ENCODE measurements around the gene SEMA3E. TPM values are rescaled to one million over a fixed set of nuclear protein-coding genes. Genes with fewer than 3 reads are reported as not detected.

SEMA3E gene
- total RNA-seq, 3 donors from 2014 or later (not counting 1 experiment from before 2014, with no cell fraction given), result not detected

GRCh38 chr7:83658126-83658525 is 9.2 kb upstream of the SEMA3E start:
- Histone ChIP-seq H3K27me3 (ENCODE audit: control insufficient read depth, insufficient read depth, low read length) (no peaks in the 10 kb centered on the region), H3K4me1 (ENCODE audit: control insufficient read depth, insufficient read depth, low read length) (no peaks in the 10 kb centered on the region), H3K9me3 (ENCODE audit: control insufficient read depth, insufficient read depth, low read length) (no peaks in the 10 kb centered on the region), H3K27ac (ENCODE audit: low read length) (no peak overlapping the region), H3K4me3 (ENCODE audit: low read length) (no peak overlapping the region), H3K36me3 (ENCODE audit: control insufficient read depth, insufficient read depth, low read length) (no peaks in the 10 kb centered on the region)
- WGBS (ENCODE audit: insufficient coverage), result 60% methylated on average over 2 of the region's 2 CpGs
- Mint-ChIP-seq H3K4me3 (no peak overlapping the region), H3K27ac (no peak overlapping the region), H3K4me1 (no peaks in the 10 kb centered on the region), H3K9me3 (peaks cover 11 to 13% of the 10 kb centered on the region in 2 donors), H3K27me3 (ENCODE audit: low read depth in 2 of 2) (no peaks in the 10 kb centered on the region), H3K36me3 (peaks cover 5% of the 10 kb centered on the region)
- intact Hi-C loops (cut with micrococcal nuclease), result no loop called here
- DNase-seq (no peak), ATAC-seq (no peak)
- TF ChIP-seq, protein P1, sequence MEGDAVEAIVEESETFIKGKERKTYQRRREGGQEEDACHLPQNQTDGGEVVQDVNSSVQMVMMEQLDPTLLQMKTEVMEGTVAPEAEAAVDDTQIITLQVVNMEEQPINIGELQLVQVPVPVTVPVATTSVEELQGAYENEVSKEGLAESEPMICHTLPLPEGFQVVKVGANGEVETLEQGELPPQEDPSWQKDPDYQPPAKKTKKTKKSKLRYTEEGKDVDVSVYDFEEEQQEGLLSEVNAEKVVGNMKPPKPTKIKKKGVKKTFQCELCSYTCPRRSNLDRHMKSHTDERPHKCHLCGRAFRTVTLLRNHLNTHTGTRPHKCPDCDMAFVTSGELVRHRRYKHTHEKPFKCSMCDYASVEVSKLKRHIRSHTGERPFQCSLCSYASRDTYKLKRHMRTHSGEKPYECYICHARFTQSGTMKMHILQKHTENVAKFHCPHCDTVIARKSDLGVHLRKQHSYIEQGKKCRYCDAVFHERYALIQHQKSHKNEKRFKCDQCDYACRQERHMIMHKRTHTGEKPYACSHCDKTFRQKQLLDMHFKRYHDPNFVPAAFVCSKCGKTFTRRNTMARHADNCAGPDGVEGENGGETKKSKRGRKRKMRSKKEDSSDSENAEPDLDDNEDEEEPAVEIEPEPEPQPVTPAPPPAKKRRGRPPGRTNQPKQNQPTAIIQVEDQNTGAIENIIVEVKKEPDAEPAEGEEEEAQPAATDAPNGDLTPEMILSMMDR (IDR thresholded peaks at IDR 0.05), result no peak

DNA sequence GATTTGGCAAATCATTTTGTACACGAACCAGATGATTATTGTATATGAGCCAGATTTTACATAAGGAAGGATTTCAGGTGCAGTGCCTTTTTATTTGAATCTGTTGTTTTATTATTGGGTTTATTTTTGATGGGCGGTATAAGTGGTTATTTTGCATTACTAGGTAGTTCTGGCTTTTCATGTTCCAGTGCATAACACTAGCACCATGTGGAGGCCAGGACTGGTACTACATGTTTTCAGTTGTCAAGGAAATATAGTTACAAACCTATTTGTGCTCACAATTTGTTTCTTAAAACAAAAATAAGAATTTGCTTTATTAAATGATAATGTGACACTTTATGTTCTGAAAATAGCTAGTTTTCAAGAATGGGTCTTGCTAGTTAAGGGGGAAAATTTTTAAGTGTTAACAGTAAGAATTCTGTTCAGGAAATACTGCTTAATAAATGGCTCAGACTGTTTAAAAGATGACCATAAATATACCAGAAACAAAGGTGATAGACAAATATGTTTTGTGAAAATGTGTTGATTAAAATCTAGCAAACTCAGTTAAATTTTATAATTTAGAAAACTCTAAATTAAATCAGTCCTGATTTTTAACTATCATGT is 7.1 kb upstream of the SEMA3E start:
- no peaks in the 10 kb centered on the region for H3K27me3 ChIP-seq (ENCODE audit: control insufficient read depth, insufficient read depth, low read length)
- ATAC-seq (no peak), DNase-seq (no peak)
- peaks cover 5% of the 10 kb centered on the region for H3K36me3 Mint-ChIP-seq
- 6% methylated on average over 2 of the region's 2 CpGs for WGBS (ENCODE audit: insufficient coverage)
- TF ChIP-seq, protein P1 (IDR thresholded peaks at IDR 0.05), result no peak
- H3K9me3 ChIP-seq (ENCODE audit: control insufficient read depth, insufficient read depth, low read length), result no peaks in the 10 kb centered on the region
- no peak overlapping the region for H3K27ac Mint-ChIP-seq
- H3K4me1 Mint-ChIP-seq, result no peaks in the 10 kb centered on the region
- no peak overlapping the region for H3K27ac ChIP-seq (ENCODE audit: low read length)
- H3K36me3 ChIP-seq (ENCODE audit: control insufficient read depth, insufficient read depth, low read length), result no peaks in the 10 kb centered on the region
- H3K4me3 ChIP-seq (ENCODE audit: low read length), result no peak overlapping the region
- intact Hi-C loops (cut with micrococcal nuclease), result no loop called here
- no peaks in the 10 kb centered on the region for H3K4me1 ChIP-seq (ENCODE audit: control insufficient read depth, insufficient read depth, low read length)
- H3K9me3 Mint-ChIP-seq, result peaks cover 6 to 8% of the 10 kb centered on the region in 2 donors
- no peaks in the 10 kb centered on the region for H3K27me3 Mint-ChIP-seq (ENCODE audit: low read depth in 2 of 2)
- no peak overlapping the region for H3K4me3 Mint-ChIP-seq

DNA sequence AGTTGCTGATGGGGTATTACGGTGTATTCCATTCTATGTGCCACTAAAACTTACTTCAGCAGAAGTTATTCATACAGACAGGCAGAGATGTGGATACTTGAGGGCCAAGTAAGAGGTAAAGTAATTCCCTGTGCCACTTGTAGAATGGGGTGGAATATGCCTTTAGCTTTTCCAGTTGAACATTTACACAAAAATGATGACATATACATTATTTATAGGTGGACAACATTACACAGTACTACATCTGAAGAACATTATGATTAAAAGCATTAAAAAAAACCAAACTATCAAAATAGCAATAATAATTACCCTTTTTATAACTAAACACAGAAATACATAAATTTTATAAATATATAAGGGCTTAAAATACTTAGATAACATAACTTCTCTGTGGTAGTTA is 3.5 kb upstream of the SEMA3E start:
- Histone ChIP-seq H3K36me3 (ENCODE audit: control insufficient read depth, insufficient read depth, low read length) (no peaks in the 10 kb centered on the region), H3K4me1 (ENCODE audit: control insufficient read depth, insufficient read depth, low read length) (no peaks in the 10 kb centered on the region), H3K27me3 (ENCODE audit: control insufficient read depth, insufficient read depth, low read length) (peaks cover 3% of the 10 kb centered on the region), H3K4me3 (ENCODE audit: low read length) (no peak overlapping the region), H3K27ac (ENCODE audit: low read length) (no peak overlapping the region), H3K9me3 (ENCODE audit: control insufficient read depth, insufficient read depth, low read length) (peaks cover 3% of the 10 kb centered on the region)
- Mint-ChIP-seq H3K4me3 (no peak overlapping the region), H3K36me3 (peaks cover 3% of the 10 kb centered on the region), H3K27ac (no peak overlapping the region), H3K9me3 (peaks cover 3 to 7% of the 10 kb centered on the region in 2 donors), H3K27me3 (ENCODE audit: low read depth in 2 of 2) (no peaks in the 10 kb centered on the region), H3K4me1 (no peaks in the 10 kb centered on the region)
- ATAC-seq (no peak), DNase-seq (no peak)
- WGBS (ENCODE audit: insufficient coverage), result 100% methylated on average over 1 of the region's 1 CpG
- TF ChIP-seq, protein P1 (IDR thresholded peaks at IDR 0.05), result no peak
- intact Hi-C loops (cut with micrococcal nuclease), result no loop called here

DNA sequence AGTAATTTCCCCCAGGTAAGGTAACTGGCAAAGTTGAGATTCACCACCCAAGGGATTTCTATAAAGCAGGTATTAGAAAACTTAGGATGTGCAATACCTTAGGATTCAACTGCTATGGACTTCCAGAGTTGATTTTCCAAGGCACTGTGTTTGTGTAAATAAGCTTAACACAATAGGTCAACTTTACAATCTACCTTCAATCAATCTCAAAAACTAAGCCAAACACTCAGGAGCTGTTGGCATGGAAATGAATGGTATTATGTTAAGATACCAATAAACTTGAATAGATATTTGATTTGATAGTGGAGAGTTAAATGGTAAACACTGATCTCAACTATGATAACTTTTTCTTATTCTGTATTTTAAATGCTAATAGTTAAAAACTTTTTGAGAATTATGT is 762 bp upstream of the SEMA3E start:
- Histone ChIP-seq H3K27ac (ENCODE audit: low read length) (no peak overlapping the region), H3K4me3 (ENCODE audit: low read length) (no peak overlapping the region), H3K27me3 (ENCODE audit: control insufficient read depth, insufficient read depth, low read length) (peaks cover 3% of the 10 kb centered on the region), H3K4me1 (ENCODE audit: control insufficient read depth, insufficient read depth, low read length) (no peaks in the 10 kb centered on the region), H3K36me3 (ENCODE audit: control insufficient read depth, insufficient read depth, low read length) (no peaks in the 10 kb centered on the region), H3K9me3 (ENCODE audit: control insufficient read depth, insufficient read depth, low read length) (peaks cover 3% of the 10 kb centered on the region)
- peaks cover 4 to 8% of the 10 kb centered on the region in 2 donors for H3K9me3 Mint-ChIP-seq
- TF ChIP-seq, protein P1 (IDR thresholded peaks at IDR 0.05), result no peak
- no peak for DNase-seq
- no peak overlapping the region for H3K27ac Mint-ChIP-seq
- intact Hi-C loops (cut with micrococcal nuclease), result no loop called here
- no peaks in the 10 kb centered on the region for H3K36me3 Mint-ChIP-seq
- ATAC-seq, result no peak
- H3K4me1 Mint-ChIP-seq, result no peaks in the 10 kb centered on the region
- no peak overlapping the region for H3K4me3 Mint-ChIP-seq
- no peaks in the 10 kb centered on the region for H3K27me3 Mint-ChIP-seq (ENCODE audit: low read depth in 2 of 2)

All from natural killer cell (primary cell).